Measurements from ENCODE around the gene ACTL8. TPM values are rescaled to one million over a fixed set of nuclear protein-coding genes. Genes with fewer than 3 reads are reported as not detected.

The ACTL8 gene
- total RNA-seq, 1 experiment from 2014 or later = 0.46 TPM

- DNase-seq (ENCODE audit: low read depth) = no peak
These were observed 120.7 kb downstream of the ACTL8 start for GRCh38 chr1:17875882-17876280.

Other genes with a start within 250 kb of the ACTL8 start
- 7.5 and 9.8 TPM in 2 replicates for gene ARHGEF10L, start 215.6 kb upstream of the ACTL8 start, total RNA-seq (2014; rRNA removed; shearing (Covaris generic))

Measured in Daoy (cell line).